GM23338 (cell line): Measurements from ENCODE around the gene PDE4D. TPM values are rescaled to one million over a fixed set of nuclear protein-coding genes. Genes with fewer than 3 reads are reported as not detected.

ENCODE experiments used
- ATAC-seq: fragments of 200-7000 bp; cut with Tn5 transposase; 3 replicates; pipeline ENCODE4 v1.9.1; 2020
- DNase-seq: peaks from one replicate; pipeline ENCODE4 v3.0.0-alpha.2; 2015; ENCODE audit warnings: low spot score
- H2AFZ ChIP-seq: fragments of 200-600 bp; sonication (generic); 2 replicates; pipeline ENCODE4 v1.8.0; 2016; ENCODE audit warnings: antibody characterized with exemption, mild to moderate bottlenecking, moderate library complexity
- H3F3A ChIP-seq: fragments of 200-600 bp; sonication (generic); replicated peaks from 2 replicates; pipeline ENCODE4 v1.8.0; 2017; ENCODE audit warnings: antibody characterized with exemption, mixed run types, low read depth
- H3K27ac ChIP-seq: fragments of 200-600 bp; sonication (generic); 2 replicates; pipeline ENCODE4 v1.6.1; 2016; ENCODE audit warnings: low read depth
- H3K27me3 ChIP-seq: fragments of 200-600 bp; sonication (generic); 2 replicates; pipeline ENCODE4 v1.8.0; 2016; ENCODE audit warnings: mild to moderate bottlenecking, mixed run types, moderate library complexity; ENCODE audit not compliant: insufficient read depth
- H3K36me3 ChIP-seq: fragments of 200-600 bp; sonication (generic); 2 replicates; pipeline ENCODE4 v1.8.0; 2016; ENCODE audit warnings: mild to moderate bottlenecking; ENCODE audit not compliant: insufficient read depth
- H3K4me1 ChIP-seq: fragments of 200-600 bp; sonication (generic); 2 replicates; pipeline ENCODE4 v1.8.0; 2016; ENCODE audit warnings: mild to moderate bottlenecking, moderate library complexity; ENCODE audit not compliant: insufficient read depth
- H3K4me2 ChIP-seq: fragments of 200-600 bp; sonication (generic); 2 replicates; pipeline ENCODE4 v1.7.1; 2017; ENCODE audit warnings: mixed run types
- H3K4me3 ChIP-seq: fragments of 200-600 bp; sonication (generic); 2 replicates; pipeline ENCODE4 v1.6.1; 2016; ENCODE audit warnings: mixed run types
- H3K79me2 ChIP-seq: fragments of 200-600 bp; sonication (generic); replicated peaks from 2 replicates; pipeline ENCODE4 v1.8.0; 2017; ENCODE audit warnings: mild to moderate bottlenecking; ENCODE audit not compliant: insufficient read depth
- H3K9me2 ChIP-seq: fragments of 200-600 bp; sonication (generic); 2 replicates; pipeline ENCODE4 v1.8.0; 2017; ENCODE audit not compliant: insufficient read depth
- H4K20me1 ChIP-seq: fragments of 200-600 bp; sonication (generic); replicated peaks from 2 replicates; pipeline ENCODE4 v1.8.0; 2017; ENCODE audit warnings: mild to moderate bottlenecking; ENCODE audit not compliant: insufficient read depth
- H3K27ac Mint-ChIP-seq: 2 replicates; pipeline ENCODE4 v1.8.0; 2020; ENCODE audit warnings: inconsistent platforms, mild to moderate bottlenecking, moderate library complexity, mixed read lengths
- H3K27me3 Mint-ChIP-seq: 3 replicates; pipeline ENCODE4 v1.8.0; 2022; ENCODE audit warnings: low read depth, mild to moderate bottlenecking, moderate library complexity, mixed read lengths, inconsistent platforms; ENCODE audit not compliant: insufficient read depth, poor library complexity
- H3K36me3 Mint-ChIP-seq: 3 replicates; pipeline ENCODE4 v1.8.0; 2021; ENCODE audit warnings: low read depth, mild to moderate bottlenecking, inconsistent platforms, moderate library complexity, mixed read lengths
- H3K4me1 Mint-ChIP-seq: 3 replicates; pipeline ENCODE4 v1.8.0; 2020; ENCODE audit warnings: mild to moderate bottlenecking, inconsistent platforms, mixed read lengths
- H3K4me3 Mint-ChIP-seq: 3 replicates; pipeline ENCODE4 v1.8.0; 2021; ENCODE audit warnings: moderate library complexity, mild to moderate bottlenecking, inconsistent platforms, mixed read lengths
- H3K9me3 Mint-ChIP-seq: 3 replicates; pipeline ENCODE4 v1.8.0; 2020; ENCODE audit warnings: moderate library complexity, mild to moderate bottlenecking, inconsistent platforms, mixed read lengths
- CREB1 ChIP-seq: fragments of 250-450 bp; sonication (Bioruptor Pico); IDR thresholded peaks from 2 replicates; pipeline ENCODE4 v1.5.0; 2020; ENCODE audit warnings: low read depth, mild to moderate bottlenecking, moderate library complexity
- CTCF ChIP-seq, 2 experiments: fragments of 200-600 bp in 1 of 2; sonication (generic) in 1 of 2; conservative IDR thresholded peaks; 2 replicates each; pipeline versions ENCODE4 v1.5.1 to v1.6.1; 2016 to 2017; ENCODE audit warnings: antibody characterized with exemption in 2 of 2, low read depth in 2 of 2, mild to moderate bottlenecking in 2 of 2, moderate library complexity in 1 of 2
- ETS1 ChIP-seq: IDR thresholded peaks from 2 replicates; pipeline ENCODE4 v1.6.1; 2016; ENCODE audit warnings: antibody characterized with exemption
- EZH2phosphoT487 ChIP-seq: fragments of 200-600 bp; sonication (generic); IDR thresholded peaks from one replicate; pipeline ENCODE4 v1.8.1; 2018; ENCODE audit warnings: antibody characterized with exemption; ENCODE audit not compliant: unreplicated experiment
- JUNB ChIP-seq: IDR thresholded peaks from one replicate; pipeline ENCODE4 v1.6.1; 2016; ENCODE audit warnings: antibody characterized with exemption; ENCODE audit not compliant: unreplicated experiment
- STAT1 ChIP-seq: IDR thresholded peaks from one replicate; pipeline ENCODE4 v1.6.1; 2016; ENCODE audit warnings: antibody characterized with exemption; ENCODE audit not compliant: unreplicated experiment
- ZNF114 ChIP-seq: fragments of 250-450 bp; sonication (Bioruptor Pico); IDR thresholded peaks from 2 replicates; pipeline ENCODE4 v1.5.0; 2020; ENCODE audit warnings: mild to moderate bottlenecking, moderate library complexity
- ZNF331 ChIP-seq: fragments of 250-450 bp; sonication (Bioruptor Pico); IDR thresholded peaks from 2 replicates; pipeline ENCODE4 v1.5.0; 2020; ENCODE audit warnings: low read depth, mild to moderate bottlenecking, moderate library complexity
- polyA plus RNA-seq: library from polyadenylated mRNA; unstranded; fragments of >200 nt; fragmentation: Nextera tagmentation; extraction: Ambion mirVana; gene quantifications from 2 replicates; pipeline ENCODE4 v1.2.1, GENCODE V29; 2016
- total RNA-seq: library from RNA; depleted of rRNA; stranded (reverse); fragments of >200 nt; shearing (Covaris generic); gene quantifications from 2 replicates; pipeline ENCODE4 v1.2.3, GENCODE V29; 2014
- TF ChIP-seq, protein P1 (sequence below): fragments of 250-450 bp; sonication (Bioruptor Pico); IDR thresholded peaks from 2 replicates; pipeline ENCODE4 v1.5.0; 2020; ENCODE audit warnings: mild to moderate bottlenecking, moderate library complexity
- TF ChIP-seq, protein P2 (sequence below): IDR thresholded peaks from one replicate; pipeline ENCODE4 v1.6.1; 2018; ENCODE audit warnings: antibody characterized with exemption; ENCODE audit not compliant: unreplicated experiment

The PDE4D gene
- total and polyA plus RNA-seq, 2 experiments from 2014 or later: 2.1 to 4.7 TPM

DNA sequence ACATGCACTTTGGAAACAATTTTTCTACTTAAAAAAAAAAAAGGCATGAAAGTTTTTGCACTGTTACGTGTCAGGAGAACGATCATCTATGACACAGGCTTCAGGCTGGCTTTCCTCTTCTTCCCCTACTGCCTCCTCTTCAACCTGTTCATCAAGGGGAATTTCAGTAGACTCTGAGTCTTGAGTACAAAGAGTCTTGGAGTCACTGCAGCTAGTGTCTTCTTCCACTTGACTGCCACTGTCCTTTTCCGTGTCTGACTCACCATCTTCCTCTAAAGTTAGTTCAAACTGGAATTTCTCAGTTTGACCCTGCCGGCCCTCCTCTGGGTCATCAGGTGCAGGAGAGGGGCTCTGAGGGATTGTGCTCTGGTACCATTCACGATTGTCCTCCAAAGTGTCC, 918.9 kb downstream of the PDE4D start:
- Mint-ChIP-seq H3K4me3 (no peak overlapping the region), H3K36me3 (no peaks in the 10 kb centered on the region), H3K4me1 (peaks cover 7% of the 10 kb centered on the region; the same call in 2 of the 3 replicates), H3K27me3 (no peaks in the 10 kb centered on the region), H3K9me3 (no peaks in the 10 kb centered on the region), H3K27ac (no peak overlapping the region)
- Histone ChIP-seq H4K20me1 (no peaks in the 10 kb centered on the region), H3K4me1 (peaks cover 7% of the 10 kb centered on the region; the same call in 1 of the 2 replicates), H3K27ac (no peak overlapping the region), H3K36me3 (no peaks in the 10 kb centered on the region), H3K27me3 (no peaks in the 10 kb centered on the region), H3K9me2 (no peaks in the 10 kb centered on the region), H3K4me3 (no peak overlapping the region), H3K4me2 (no peak overlapping the region), H3K79me2 (no peaks in the 10 kb centered on the region), H2AFZ (no peak overlapping the region), H3F3A (no peaks in the 10 kb centered on the region)
- DNase-seq: no peak
- TF ChIP-seq CTCF (conservative IDR thresholded peaks at IDR 0.05; ENCODE audit: low read depth in 2 of 2) (no peak), ETS1 (no peak), ZNF331 (CRISPR knock-in tag) (no peak), STAT1 (no peak), EZH2phosphoT487 (no peak), ZNF114 (CRISPR knock-in tag) (no peak), CREB1 (no peak), JUNB (no peak)
- TF ChIP-seq, protein P1, sequence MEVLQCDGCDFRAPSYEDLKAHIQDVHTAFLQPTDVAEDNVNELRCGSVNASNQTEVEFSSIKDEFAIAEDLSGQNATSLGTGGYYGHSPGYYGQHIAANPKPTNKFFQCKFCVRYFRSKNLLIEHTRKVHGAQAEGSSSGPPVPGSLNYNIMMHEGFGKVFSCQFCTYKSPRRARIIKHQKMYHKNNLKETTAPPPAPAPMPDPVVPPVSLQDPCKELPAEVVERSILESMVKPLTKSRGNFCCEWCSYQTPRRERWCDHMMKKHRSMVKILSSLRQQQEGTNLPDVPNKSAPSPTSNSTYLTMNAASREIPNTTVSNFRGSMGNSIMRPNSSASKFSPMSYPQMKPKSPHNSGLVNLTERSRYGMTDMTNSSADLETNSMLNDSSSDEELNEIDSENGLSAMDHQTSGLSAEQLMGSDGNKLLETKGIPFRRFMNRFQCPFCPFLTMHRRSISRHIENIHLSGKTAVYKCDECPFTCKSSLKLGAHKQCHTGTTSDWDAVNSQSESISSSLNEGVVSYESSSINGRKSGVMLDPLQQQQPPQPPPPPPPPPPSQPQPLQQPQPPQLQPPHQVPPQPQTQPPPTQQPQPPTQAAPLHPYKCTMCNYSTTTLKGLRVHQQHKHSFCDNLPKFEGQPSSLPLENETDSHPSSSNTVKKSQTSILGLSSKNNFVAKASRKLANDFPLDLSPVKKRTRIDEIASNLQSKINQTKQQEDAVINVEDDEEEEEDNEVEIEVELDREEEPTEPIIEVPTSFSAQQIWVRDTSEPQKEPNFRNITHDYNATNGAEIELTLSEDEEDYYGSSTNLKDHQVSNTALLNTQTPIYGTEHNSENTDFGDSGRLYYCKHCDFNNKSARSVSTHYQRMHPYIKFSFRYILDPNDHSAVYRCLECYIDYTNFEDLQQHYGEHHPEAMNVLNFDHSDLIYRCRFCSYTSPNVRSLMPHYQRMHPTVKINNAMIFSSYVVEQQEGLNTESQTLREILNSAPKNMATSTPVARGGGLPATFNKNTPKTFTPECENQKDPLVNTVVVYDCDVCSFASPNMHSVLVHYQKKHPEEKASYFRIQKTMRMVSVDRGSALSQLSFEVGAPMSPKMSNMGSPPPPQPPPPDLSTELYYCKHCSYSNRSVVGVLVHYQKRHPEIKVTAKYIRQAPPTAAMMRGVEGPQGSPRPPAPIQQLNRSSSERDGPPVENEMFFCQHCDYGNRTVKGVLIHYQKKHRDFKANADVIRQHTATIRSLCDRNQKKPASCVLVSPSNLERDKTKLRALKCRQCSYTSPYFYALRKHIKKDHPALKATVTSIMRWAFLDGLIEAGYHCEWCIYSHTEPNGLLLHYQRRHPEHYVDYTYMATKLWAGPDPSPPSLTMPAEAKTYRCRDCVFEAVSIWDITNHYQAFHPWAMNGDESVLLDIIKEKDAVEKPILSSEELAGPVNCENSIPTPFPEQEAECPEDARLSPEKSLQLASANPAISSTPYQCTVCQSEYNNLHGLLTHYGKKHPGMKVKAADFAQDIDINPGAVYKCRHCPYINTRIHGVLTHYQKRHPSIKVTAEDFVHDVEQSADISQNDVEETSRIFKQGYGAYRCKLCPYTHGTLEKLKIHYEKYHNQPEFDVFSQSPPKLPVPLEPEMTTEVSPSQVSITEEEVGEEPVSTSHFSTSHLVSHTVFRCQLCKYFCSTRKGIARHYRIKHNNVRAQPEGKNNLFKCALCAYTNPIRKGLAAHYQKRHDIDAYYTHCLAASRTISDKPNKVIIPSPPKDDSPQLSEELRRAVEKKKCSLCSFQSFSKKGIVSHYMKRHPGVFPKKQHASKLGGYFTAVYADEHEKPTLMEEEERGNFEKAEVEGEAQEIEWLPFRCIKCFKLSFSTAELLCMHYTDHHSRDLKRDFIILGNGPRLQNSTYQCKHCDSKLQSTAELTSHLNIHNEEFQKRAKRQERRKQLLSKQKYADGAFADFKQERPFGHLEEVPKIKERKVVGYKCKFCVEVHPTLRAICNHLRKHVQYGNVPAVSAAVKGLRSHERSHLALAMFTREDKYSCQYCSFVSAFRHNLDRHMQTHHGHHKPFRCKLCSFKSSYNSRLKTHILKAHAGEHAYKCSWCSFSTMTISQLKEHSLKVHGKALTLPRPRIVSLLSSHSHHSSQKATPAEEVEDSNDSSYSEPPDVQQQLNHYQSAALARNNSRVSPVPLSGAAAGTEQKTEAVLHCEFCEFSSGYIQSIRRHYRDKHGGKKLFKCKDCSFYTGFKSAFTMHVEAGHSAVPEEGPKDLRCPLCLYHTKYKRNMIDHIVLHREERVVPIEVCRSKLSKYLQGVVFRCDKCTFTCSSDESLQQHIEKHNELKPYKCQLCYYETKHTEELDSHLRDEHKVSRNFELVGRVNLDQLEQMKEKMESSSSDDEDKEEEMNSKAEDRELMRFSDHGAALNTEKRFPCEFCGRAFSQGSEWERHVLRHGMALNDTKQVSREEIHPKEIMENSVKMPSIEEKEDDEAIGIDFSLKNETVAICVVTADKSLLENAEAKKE (CRISPR knock-in tag): no peak
- TF ChIP-seq, protein P2, sequence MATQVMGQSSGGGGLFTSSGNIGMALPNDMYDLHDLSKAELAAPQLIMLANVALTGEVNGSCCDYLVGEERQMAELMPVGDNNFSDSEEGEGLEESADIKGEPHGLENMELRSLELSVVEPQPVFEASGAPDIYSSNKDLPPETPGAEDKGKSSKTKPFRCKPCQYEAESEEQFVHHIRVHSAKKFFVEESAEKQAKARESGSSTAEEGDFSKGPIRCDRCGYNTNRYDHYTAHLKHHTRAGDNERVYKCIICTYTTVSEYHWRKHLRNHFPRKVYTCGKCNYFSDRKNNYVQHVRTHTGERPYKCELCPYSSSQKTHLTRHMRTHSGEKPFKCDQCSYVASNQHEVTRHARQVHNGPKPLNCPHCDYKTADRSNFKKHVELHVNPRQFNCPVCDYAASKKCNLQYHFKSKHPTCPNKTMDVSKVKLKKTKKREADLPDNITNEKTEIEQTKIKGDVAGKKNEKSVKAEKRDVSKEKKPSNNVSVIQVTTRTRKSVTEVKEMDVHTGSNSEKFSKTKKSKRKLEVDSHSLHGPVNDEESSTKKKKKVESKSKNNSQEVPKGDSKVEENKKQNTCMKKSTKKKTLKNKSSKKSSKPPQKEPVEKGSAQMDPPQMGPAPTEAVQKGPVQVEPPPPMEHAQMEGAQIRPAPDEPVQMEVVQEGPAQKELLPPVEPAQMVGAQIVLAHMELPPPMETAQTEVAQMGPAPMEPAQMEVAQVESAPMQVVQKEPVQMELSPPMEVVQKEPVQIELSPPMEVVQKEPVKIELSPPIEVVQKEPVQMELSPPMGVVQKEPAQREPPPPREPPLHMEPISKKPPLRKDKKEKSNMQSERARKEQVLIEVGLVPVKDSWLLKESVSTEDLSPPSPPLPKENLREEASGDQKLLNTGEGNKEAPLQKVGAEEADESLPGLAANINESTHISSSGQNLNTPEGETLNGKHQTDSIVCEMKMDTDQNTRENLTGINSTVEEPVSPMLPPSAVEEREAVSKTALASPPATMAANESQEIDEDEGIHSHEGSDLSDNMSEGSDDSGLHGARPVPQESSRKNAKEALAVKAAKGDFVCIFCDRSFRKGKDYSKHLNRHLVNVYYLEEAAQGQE: no peak
- ATAC-seq: no peak
